Activated naive CD4-positive, alpha-beta T cell treated with anti-CD3 and anti-CD28 coated beads, Interleukin-2, amount 50 U/mL, for 24 hours (primary cell): ENCODE results near the gene SIX3.

Experiments used
- H3K27ac Mint-ChIP-seq: one replicate; pipeline ENCODE4 v1.8.0; 2021; ENCODE audit warnings: mild to moderate bottlenecking, mixed read lengths
- H3K27me3 Mint-ChIP-seq: one replicate; pipeline ENCODE4 v1.8.0; 2021; ENCODE audit warnings: mixed read lengths
- H3K36me3 Mint-ChIP-seq: one replicate; pipeline ENCODE4 v1.8.0; 2021; ENCODE audit warnings: mixed read lengths
- H3K4me1 Mint-ChIP-seq: one replicate; pipeline ENCODE4 v1.8.0; 2021; ENCODE audit warnings: mixed read lengths
- H3K4me3 Mint-ChIP-seq: one replicate; pipeline ENCODE4 v1.8.0; 2021; ENCODE audit warnings: mild to moderate bottlenecking, mixed read lengths
- H3K9me3 Mint-ChIP-seq: one replicate; pipeline ENCODE4 v1.8.0; 2021; ENCODE audit warnings: mixed read lengths

The SIX3 gene

DNA sequence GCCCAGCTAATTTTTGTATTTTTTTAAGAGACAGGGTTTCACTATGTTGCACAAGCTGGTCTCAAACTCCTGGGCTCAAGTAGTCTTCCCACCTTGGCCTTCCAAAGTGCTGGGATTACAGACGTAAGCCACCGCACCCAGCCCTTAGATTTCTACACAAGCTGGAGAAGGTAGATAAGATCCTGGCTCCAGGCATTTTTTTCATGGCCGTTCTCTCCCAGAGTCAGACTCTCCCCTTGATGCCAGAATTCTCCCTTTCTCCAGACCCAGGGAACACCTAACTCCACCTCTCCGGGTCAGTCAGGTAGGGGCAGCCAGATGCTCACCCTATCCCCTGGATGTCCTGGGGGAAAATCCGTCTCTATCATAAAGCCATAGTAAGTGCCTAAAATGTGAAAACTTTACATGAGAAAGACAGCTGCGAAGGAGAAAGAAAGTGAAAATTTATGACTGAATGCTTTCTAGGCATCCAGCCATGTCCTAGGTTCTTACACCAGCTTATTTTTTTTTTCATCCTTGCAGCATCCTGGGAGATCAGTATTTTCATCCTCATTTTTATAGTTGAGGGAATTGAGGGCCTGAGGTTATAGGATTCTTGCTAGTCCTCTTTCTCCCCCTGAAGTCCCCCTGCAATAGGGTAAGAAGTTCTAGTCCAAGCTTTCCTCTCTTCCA is 16.3 kb downstream of the SIX3 start:
- Mint-ChIP-seq H3K36me3 (no peaks in the 10 kb centered on the region), H3K27me3 (peaks cover 30% of the 10 kb centered on the region), H3K9me3 (no peaks in the 10 kb centered on the region), H3K27ac (no peak overlapping the region), H3K4me3 (no peak overlapping the region), H3K4me1 (peaks cover 14% of the 10 kb centered on the region)

DNA sequence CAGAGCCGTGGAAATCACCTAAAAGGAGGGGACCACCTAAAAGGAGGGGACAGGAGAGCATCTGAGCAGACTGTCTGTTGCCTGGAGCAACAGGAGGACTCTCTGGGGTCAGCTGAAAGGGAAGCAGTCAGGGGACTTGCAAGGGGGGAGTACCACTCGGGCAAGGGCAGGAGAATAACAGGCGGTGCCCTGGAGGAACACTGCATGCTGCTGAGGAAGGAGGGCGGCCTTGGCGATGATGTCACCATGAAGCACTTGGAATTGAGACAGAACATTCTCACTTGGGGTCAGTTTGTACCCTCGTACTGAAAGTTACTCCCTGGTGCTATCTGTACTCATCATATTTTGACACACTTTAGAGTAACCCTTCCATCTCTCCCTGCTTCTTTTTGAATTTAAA is 18.4 kb downstream of the SIX3 start:
- no peak overlapping the region for H3K4me3 Mint-ChIP-seq
- no peaks in the 10 kb centered on the region for H3K36me3 Mint-ChIP-seq

DNA sequence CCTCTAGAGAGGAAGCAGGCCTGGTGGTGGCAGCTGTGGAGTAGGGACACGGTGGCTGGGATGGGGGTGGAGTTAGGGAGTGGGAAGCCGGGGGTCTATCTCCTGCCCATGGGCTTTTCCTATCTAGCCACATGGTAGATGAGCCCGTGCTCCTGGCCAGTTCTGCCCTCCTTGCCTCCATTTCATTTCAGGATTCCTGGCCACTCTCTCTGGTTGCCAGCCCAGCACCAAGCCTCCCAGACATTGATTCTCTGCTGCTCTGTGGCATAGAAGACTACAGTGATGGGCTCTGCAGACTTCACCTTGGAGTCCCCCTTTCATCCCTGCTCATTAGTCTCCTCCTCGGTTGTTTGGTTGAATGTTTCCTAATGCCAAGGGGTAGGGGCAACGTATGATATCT is 19.4 kb downstream of the SIX3 start:
- H3K4me1 Mint-ChIP-seq: peaks cover 3% of the 10 kb centered on the region
- no peak overlapping the region for H3K4me3 Mint-ChIP-seq
- no peaks in the 10 kb centered on the region for H3K9me3 Mint-ChIP-seq
- H3K36me3 Mint-ChIP-seq: no peaks in the 10 kb centered on the region
- H3K27ac Mint-ChIP-seq: no peak overlapping the region
- H3K27me3 Mint-ChIP-seq: peaks cover 13% of the 10 kb centered on the region

More for the DNA sequence above, 18.4 kb downstream of the SIX3 start:
- Mint-ChIP-seq H3K9me3 (no peaks in the 10 kb centered on the region), H3K27me3 (peaks cover 19% of the 10 kb centered on the region), H3K27ac (no peak overlapping the region), H3K4me1 (peaks cover 10% of the 10 kb centered on the region)

DNA sequence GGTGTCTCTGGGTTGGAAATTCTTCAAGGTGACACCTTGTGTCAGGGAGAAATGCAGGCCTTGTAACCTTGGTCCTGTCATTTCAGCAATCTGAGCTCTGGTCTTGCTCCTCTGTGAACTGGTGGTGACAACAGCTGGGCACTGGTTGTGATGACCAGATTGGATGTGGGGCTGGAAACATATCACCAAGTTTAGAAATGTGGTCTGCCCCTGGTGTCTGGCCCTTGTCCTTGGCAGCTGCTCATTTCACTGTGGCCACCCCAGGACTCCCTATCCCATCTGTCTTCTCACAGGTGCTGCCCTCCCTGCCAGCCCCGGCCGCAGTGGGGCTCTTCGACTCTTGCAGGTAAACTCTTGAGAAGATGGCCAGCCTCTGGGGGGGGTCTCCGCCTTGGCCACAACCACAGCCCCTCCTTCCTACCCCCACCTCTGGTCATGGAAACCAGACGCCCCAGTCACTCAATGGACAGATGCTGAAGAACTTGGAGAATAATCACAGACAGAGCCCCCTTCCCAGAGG is 20.7 kb downstream of the SIX3 start:
- no peaks in the 10 kb centered on the region for H3K36me3 Mint-ChIP-seq
- H3K4me1 Mint-ChIP-seq: no peaks in the 10 kb centered on the region
- peaks cover 11% of the 10 kb centered on the region for H3K27me3 Mint-ChIP-seq

DNA sequence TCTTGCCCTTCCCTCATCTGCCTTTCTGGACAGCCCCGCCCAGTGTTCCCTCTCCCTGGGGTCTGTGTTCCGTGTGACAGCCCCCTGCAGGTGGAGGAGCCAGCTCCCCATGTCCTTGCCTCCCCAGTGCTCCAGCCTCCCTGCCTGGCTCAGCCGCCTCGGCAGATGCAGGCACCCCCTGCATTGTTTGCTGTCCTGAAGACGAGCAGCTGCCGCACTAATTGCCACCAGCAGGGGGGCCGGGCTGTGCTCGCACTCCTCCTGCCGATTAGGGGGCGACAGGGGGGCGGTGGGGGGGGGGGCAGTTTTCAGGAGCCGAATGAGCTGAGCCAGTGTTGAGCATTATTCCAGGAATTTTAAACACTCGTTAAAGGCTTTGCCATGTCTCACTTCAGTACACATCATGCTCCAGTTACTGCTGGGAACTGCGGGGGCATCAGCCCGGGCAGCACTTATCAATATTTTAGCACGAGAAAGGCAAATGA is 23.3 kb downstream of the SIX3 start:
- Mint-ChIP-seq H3K4me3 (no peak overlapping the region), H3K27me3 (peaks cover 14% of the 10 kb centered on the region), H3K27ac (no peak overlapping the region), H3K4me1 (no peaks in the 10 kb centered on the region), H3K36me3 (no peaks in the 10 kb centered on the region), H3K9me3 (no peaks in the 10 kb centered on the region)

More for the DNA sequence above, 20.7 kb downstream of the SIX3 start:
- H3K4me3 Mint-ChIP-seq: no peak overlapping the region
- no peak overlapping the region for H3K27ac Mint-ChIP-seq
- H3K9me3 Mint-ChIP-seq: no peaks in the 10 kb centered on the region

DNA sequence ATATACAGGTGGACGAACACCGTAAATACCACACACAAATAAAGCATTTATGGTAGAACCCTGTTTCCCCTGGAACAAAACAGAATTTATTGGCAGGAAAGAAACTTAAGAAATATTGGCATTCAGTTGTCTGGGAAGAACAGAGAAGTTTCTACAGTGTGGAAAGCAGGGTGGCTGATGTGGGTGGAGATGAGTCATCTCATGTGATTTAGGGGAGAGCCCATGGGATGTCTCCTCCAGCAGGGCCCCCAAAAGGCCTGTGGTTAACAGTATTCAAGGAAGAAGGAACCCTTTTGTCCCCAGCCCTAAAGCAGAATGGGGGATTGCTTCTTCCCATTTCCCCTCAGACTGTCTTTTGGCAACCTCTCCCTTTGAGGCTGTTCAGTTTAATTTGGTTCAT is 24.2 kb downstream of the SIX3 start:
- Mint-ChIP-seq H3K27me3 (peaks cover 15% of the 10 kb centered on the region), H3K4me1 (no peaks in the 10 kb centered on the region), H3K36me3 (no peaks in the 10 kb centered on the region), H3K4me3 (no peak overlapping the region), H3K9me3 (no peaks in the 10 kb centered on the region), H3K27ac (no peak overlapping the region)

DNA sequence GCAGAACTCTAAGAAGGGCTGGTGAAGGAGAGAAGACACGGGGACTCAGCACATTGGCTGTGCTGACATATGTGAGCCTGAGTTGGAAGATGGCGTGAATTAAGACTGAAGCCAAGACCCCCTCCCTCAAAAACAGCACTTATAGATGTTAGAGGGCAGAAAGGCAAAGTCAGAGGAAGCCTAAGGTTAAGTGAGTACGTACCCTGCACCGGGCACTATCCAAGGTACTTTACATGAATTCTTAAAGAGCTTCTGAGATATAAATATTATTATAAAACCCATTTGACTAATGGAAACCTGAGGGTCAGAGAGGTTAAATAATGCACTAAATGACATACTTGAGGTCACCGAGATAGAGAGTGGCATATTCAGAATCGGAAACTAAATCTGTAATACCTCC is 25.6 kb downstream of the SIX3 start:
- H3K4me3 Mint-ChIP-seq: no peak overlapping the region
- peaks cover 18% of the 10 kb centered on the region for H3K27me3 Mint-ChIP-seq
- no peaks in the 10 kb centered on the region for H3K36me3 Mint-ChIP-seq
- H3K27ac Mint-ChIP-seq: no peak overlapping the region
- no peaks in the 10 kb centered on the region for H3K9me3 Mint-ChIP-seq
- no peaks in the 10 kb centered on the region for H3K4me1 Mint-ChIP-seq

DNA sequence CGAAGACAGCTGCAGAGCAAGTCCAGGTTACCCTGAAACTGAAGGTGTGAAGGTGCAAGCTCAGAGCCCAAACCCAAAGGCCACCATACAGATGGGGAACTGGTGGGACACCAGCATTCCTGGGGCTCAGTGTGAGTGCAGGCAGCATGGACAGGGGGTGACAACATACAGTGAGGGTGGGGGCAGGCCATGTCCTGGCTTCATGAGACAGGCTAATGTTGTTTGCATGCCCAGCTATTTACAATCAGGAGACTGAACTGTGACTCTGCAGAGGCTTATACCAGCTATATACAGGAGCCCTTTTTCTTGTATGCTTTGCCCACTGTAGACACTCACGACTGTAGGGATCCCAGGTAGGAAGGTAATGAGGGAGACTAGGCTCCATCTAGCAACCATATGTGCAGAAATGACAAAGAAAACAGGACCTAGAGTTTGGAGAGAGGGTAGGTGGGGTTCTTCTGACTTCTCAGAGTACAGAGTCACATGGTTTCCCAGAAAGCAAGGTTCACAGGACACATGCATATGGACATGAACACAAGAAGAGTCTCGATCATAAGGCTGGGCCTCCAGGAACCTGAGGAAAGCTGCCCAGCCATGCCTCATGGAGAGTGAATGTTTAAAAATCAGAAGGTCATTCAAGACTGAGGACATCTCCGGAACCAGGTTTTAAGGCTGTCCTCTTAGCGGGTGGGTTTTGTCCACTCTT is 26.4 kb downstream of the SIX3 start:
- H3K9me3 Mint-ChIP-seq: no peaks in the 10 kb centered on the region
- H3K27ac Mint-ChIP-seq: no peak overlapping the region
- H3K27me3 Mint-ChIP-seq: peaks cover 17% of the 10 kb centered on the region
- H3K4me1 Mint-ChIP-seq: no peaks in the 10 kb centered on the region
- H3K36me3 Mint-ChIP-seq: no peaks in the 10 kb centered on the region
- no peak overlapping the region for H3K4me3 Mint-ChIP-seq

DNA sequence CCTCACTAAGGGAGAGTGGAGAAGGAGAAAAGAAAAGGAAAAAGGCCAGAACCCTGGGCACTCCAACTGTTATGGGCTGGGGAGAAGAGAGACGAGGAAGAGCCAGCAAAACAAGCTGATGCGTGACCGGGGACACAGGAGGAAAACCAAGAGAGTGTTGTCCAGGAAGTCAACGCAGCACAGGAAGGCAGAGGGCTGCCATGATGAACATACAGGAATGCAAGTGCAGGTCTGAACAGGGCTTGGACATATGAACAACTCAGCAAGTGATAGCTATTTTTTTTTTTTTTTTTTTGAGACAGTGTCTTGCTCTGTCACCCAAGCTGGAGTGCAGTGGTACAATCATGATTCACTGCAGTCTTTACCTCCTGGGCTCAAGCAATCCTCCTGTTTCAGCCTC is 28.4 kb downstream of the SIX3 start:
- peaks cover 14% of the 10 kb centered on the region for H3K27me3 Mint-ChIP-seq
- no peaks in the 10 kb centered on the region for H3K9me3 Mint-ChIP-seq
- H3K27ac Mint-ChIP-seq: no peak overlapping the region

DNA sequence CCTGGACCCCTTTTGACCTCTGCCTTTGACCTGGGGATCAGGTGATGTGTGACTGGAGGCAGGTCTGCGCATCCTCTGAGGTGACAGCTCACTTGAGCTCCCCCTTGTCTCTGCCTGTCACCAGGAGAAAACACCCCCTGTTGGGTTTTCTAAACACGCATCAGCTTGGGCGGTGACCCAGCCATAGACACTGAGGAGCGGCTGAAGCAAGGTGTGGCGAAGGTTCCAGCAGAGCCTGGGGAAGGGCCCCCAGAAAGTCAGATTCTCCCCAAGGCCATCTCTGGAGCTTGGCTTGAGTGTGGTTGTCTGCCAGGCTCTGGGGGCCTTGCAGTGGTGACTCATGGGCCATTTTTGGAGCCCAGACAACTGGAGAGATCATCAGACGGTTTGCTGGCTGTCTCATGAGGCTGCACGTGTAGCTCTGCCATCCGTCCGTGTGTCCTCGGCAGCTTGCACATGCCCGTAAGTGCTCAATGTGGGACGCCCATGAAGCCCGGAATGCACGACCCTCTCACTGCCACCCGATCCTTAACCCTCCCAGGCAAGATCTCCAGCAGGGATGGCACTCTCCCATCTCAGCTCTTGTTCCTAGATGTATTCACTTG is 29.4 kb downstream of the SIX3 start:
- Mint-ChIP-seq H3K27me3 (peaks cover 13% of the 10 kb centered on the region), H3K27ac (no peak overlapping the region), H3K36me3 (no peaks in the 10 kb centered on the region), H3K4me1 (no peaks in the 10 kb centered on the region), H3K4me3 (no peak overlapping the region), H3K9me3 (no peaks in the 10 kb centered on the region)

More for the DNA sequence above, 28.4 kb downstream of the SIX3 start:
- Mint-ChIP-seq H3K36me3 (no peaks in the 10 kb centered on the region), H3K4me3 (no peak overlapping the region), H3K4me1 (no peaks in the 10 kb centered on the region)

DNA sequence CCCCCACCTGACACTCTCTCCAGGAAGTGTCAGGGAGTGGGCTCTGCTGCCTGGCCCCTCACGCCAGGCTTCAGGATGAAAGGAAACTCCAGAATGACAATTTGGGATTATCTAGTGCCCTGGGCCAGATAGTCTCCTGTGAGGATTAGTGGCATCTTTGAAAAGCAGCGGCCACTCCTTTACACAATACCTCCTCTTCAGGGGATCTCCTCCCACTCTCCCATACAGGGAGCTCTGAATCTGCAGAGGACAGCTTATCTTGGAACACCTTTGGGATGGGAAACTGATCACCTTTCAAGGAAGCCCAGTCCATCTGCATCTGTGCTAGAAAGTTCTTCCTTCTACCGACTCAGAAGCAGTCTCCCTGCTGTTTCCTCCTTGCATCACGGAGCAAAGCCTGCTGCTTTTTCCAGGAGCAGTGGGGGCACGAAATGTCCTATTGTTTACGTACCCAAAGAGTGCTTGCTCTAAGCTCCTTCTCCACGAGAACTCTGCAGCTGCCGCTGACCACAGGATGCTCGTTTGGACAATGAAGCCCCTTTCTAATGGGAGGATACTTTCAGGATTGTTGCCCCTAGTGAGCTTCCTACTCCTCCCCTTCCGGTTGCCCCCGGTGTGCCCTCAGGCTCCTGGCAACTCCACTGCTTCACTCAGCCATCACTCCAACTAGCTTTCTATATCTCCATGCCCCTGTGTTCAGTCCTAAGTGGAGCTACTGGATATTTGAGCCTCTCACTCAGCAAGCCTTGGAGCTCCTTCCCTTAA is 31.5 kb downstream of the SIX3 start:
- H3K4me3 Mint-ChIP-seq: no peak overlapping the region
- H3K4me1 Mint-ChIP-seq: no peaks in the 10 kb centered on the region
- no peaks in the 10 kb centered on the region for H3K9me3 Mint-ChIP-seq
- H3K27me3 Mint-ChIP-seq: peaks cover 11% of the 10 kb centered on the region
- peak overlapping the region; percentile 76 for H3K27ac Mint-ChIP-seq
- H3K36me3 Mint-ChIP-seq: no peaks in the 10 kb centered on the region

DNA sequence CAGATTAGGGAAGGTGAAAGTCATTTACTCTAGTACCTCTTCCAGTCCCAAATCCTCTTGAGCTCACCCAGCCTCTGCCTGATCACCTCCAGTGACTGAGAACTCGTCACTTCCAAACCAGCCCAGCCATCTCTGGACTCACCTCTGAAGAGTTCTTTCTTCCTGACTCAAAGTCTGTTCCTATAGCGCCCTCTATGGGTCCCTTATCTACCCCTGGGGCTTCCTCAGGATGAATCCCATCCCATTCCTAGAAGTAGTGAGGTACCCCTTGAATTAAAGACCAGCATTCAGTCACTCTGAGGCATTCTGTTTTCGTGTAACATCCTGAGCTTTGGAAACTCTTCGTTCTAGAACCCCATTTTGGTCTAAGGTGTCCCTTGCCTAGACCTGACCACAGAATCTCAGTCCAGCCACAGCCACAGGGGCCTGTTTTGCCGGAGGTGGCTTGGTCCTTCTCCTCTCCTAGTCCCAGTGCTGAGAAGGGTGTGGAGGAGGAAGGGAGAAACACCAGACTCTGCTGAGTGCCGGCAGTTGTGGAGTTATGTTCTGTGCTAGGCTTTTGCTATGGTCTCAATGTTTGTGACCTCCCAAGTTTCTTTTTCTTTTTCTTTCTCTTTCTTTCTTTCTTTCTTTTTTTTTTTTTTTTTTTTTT is 32.7 kb downstream of the SIX3 start:
- Mint-ChIP-seq H3K27ac (no peak overlapping the region), H3K4me3 (no peak overlapping the region), H3K36me3 (no peaks in the 10 kb centered on the region), H3K9me3 (no peaks in the 10 kb centered on the region), H3K27me3 (peaks cover 11% of the 10 kb centered on the region), H3K4me1 (no peaks in the 10 kb centered on the region)

DNA sequence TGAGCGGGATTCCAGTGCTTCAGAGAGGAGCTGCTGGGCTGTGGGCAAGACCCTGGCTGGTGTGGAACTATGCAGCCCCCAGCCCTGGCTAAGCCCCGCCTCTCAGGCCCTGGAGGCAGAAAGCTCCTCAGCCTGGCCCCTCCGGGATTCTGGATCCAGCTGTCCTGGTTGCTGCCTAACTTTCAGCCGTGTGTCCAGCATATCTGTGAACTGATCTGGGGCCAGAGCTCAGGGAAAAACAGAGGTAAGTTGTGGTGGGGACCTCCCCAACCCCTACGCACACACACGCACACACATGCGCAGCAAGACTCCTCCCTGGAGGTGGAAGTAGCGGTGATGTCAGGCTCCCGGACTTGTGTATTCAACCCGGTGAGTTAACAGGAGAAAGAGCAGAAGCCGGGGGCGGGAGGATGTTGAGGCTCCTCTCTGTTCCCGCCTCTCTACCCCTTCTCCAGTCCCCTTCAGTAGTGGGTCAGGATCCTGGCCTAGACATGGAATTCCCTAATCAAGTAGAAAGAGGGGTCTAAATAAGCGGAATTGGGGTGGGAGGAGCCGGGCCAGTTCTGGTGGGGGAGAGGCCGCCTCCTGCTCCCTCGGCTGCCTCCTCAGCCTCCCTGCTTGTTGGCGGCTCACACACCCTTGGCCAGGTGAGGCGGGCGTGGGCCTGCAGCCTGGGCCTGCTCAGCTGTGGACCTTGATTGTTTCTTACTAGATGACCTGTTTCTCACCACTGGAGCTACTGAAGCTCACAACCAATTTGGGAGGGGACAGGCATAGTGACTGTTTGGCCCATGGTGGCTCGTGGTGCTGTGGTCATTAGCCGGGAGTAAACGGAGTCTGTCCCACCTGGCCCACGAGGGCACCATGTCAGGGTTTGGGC is 34.3 kb downstream of the SIX3 start:
- Mint-ChIP-seq H3K36me3 (no peaks in the 10 kb centered on the region), H3K27ac (no peak overlapping the region), H3K4me1 (no peaks in the 10 kb centered on the region), H3K4me3 (no peak overlapping the region), H3K27me3 (peaks cover 6% of the 10 kb centered on the region), H3K9me3 (no peaks in the 10 kb centered on the region)

DNA sequence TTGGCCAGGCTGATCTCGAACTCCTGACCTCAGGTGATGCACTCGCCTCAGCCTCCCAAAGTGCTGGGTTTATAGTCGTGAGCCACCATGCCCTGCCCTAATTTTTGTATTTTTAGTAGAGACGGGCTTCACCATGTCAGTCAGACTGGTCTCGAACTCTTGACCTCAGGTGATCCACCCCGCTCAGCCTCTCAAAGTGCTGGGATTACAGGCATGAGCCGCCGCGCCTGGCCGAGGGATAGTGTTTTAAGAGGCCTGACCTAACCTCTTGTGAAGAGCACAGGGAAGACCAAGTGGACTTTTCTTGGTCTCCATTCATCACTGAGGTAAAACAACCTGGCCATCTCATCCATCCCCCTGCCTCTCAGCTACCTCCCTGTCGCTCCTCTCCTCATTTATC is 38.1 kb downstream of the SIX3 start:
- H3K9me3 Mint-ChIP-seq: no peaks in the 10 kb centered on the region
- no peaks in the 10 kb centered on the region for H3K36me3 Mint-ChIP-seq

More for the DNA sequence above, 38.1 kb downstream of the SIX3 start:
- Mint-ChIP-seq H3K27me3 (peaks cover 2% of the 10 kb centered on the region), H3K4me1 (peaks cover 5% of the 10 kb centered on the region), H3K27ac (no peak overlapping the region), H3K4me3 (no peak overlapping the region)
